WTC11 (cell line): Measurements from ENCODE around the gene CLEC9A. TPM values are rescaled to one million over a fixed set of nuclear protein-coding genes. Genes with fewer than 3 reads are reported as not detected.

Experiments used
- ATAC-seq: fragments of 200-7000 bp; cut with Tn5 transposase; 2 replicates; pipeline ENCODE4 v1.10.0; 2021; ENCODE audit warnings: mild to moderate bottlenecking, moderate library complexity
- CTCF ChIA-PET: fragments of 300-600 bp; sonication (Branson Sonifier 250); formaldehyde crosslinking; loops from one replicate; lab custom pipeline; 2021; ENCODE audit warnings: antibody characterized with exemption; lab: Charles Lee
- POLR2A ChIA-PET: fragments of 350-600 bp; sonication (Branson Sonifier 250); formaldehyde crosslinking; loops from one replicate; lab custom pipeline; 2021; ENCODE audit warnings: antibody characterized with exemption; lab: Charles Lee
- DNase-seq: peaks from one replicate; pipeline ENCODE4 v3.0.0; 2021; ENCODE audit warnings: low spot score
- H3K27ac Mint-ChIP-seq: 2 replicates; pipeline ENCODE4 v1.8.0; 2021; ENCODE audit warnings: mixed read lengths
- H3K27me3 Mint-ChIP-seq: 2 replicates; pipeline ENCODE4 v1.8.0; 2021; ENCODE audit warnings: low read depth, mild to moderate bottlenecking, moderate library complexity, mixed read lengths
- H3K36me3 Mint-ChIP-seq: 2 replicates; pipeline ENCODE4 v1.8.0; 2021; ENCODE audit warnings: mixed read lengths
- H3K4me1 Mint-ChIP-seq: 2 replicates; pipeline ENCODE4 v1.8.0; 2022; ENCODE audit warnings: mixed read lengths
- H3K4me3 Mint-ChIP-seq: 2 replicates; pipeline ENCODE4 v1.8.0; 2021; ENCODE audit warnings: mild to moderate bottlenecking, moderate library complexity, mixed read lengths
- H3K9me3 Mint-ChIP-seq: 2 replicates; pipeline ENCODE4 v1.8.0; 2021; ENCODE audit warnings: mixed read lengths
- ETV6 ChIP-seq: sonication (generic); formaldehyde crosslinking; IDR thresholded peaks from 2 replicates; pipeline ENCODE4 v1.8.1; 2022; ENCODE audit warnings: mild to moderate bottlenecking, missing genetic modification reagents
- HMGA2 ChIP-seq: fragments of 250-450 bp; sonication (Bioruptor Pico); IDR thresholded peaks from 2 replicates; pipeline ENCODE4 v1.4.0; 2021; ENCODE audit warnings: mild to moderate bottlenecking, moderate library complexity
- JAZF1 ChIP-seq: fragments of 250-450 bp; sonication (Bioruptor Pico); IDR thresholded peaks from 2 replicates; pipeline ENCODE4 v1.9.0; 2021; ENCODE audit warnings: moderate library complexity, mild to moderate bottlenecking, inconsistent platforms
- NFYB ChIP-seq: sonication (generic); formaldehyde crosslinking; conservative IDR thresholded peaks from 2 replicates; pipeline ENCODE4 v1.8.0; 2022; ENCODE audit warnings: low read depth, missing genetic modification reagents
- NR3C1 ChIP-seq: sonication (generic); formaldehyde crosslinking; conservative IDR thresholded peaks from 2 replicates; pipeline ENCODE4 v1.8.1; 2023; ENCODE audit warnings: low read depth, mild to moderate bottlenecking, missing genetic modification reagents
- SMAD3 ChIP-seq: sonication (generic); formaldehyde crosslinking; IDR thresholded peaks from 2 replicates; pipeline ENCODE4 v1.8.0; 2022; ENCODE audit warnings: missing genetic modification reagents, mild to moderate bottlenecking, borderline replicate concordance
- TP53 ChIP-seq: sonication (generic); formaldehyde crosslinking; IDR thresholded peaks from 2 replicates; pipeline ENCODE4 v1.8.1; 2023; ENCODE audit warnings: mild to moderate bottlenecking, missing genetic modification reagents
- ZBTB21 ChIP-seq: sonication (generic); formaldehyde crosslinking; IDR thresholded peaks from 2 replicates; pipeline ENCODE4 v1.8.1; 2023; ENCODE audit warnings: mild to moderate bottlenecking, missing genetic modification reagents, borderline replicate concordance
- ZNF219 ChIP-seq: sonication (generic); formaldehyde crosslinking; IDR thresholded peaks from 2 replicates; pipeline ENCODE4 v1.8.0; 2023; ENCODE audit warnings: missing genetic modification reagents, mild to moderate bottlenecking, borderline replicate concordance
- total RNA-seq: library from RNA; stranded (reverse); gene quantifications from 3 replicates; pipeline ENCODE4 v1.2.3, GENCODE V29; 2021
- TF ChIP-seq, protein P1 (sequence below): sonication (generic); formaldehyde crosslinking; IDR thresholded peaks from 2 replicates; pipeline ENCODE4 v1.8.1; 2023; ENCODE audit warnings: mild to moderate bottlenecking, missing genetic modification reagents, moderate library complexity
- TF ChIP-seq, protein P2 (sequence below): sonication (generic); formaldehyde crosslinking; IDR thresholded peaks from 2 replicates; pipeline ENCODE4 v1.8.1; 2023; ENCODE audit warnings: mild to moderate bottlenecking, missing genetic modification reagents, moderate library complexity
- TF ChIP-seq, protein P3 (sequence below): sonication (generic); formaldehyde crosslinking; IDR thresholded peaks from 2 replicates; pipeline ENCODE4 v1.8.1; 2023; ENCODE audit warnings: mild to moderate bottlenecking, missing genetic modification reagents, borderline replicate concordance
- TF ChIP-seq, protein P4 (sequence below): sonication (generic); formaldehyde crosslinking; IDR thresholded peaks from 2 replicates; pipeline ENCODE4 v1.8.0; 2022; ENCODE audit warnings: mild to moderate bottlenecking, missing genetic modification reagents
- TF ChIP-seq, protein P5 (sequence below): sonication (generic); formaldehyde crosslinking; IDR thresholded peaks from 2 replicates; pipeline ENCODE4 v1.8.1; 2022; ENCODE audit warnings: missing genetic modification reagents, borderline replicate concordance
- TF ChIP-seq, protein P6 (sequence below): sonication (generic); formaldehyde crosslinking; IDR thresholded peaks from 2 replicates; pipeline ENCODE4 v1.8.0; 2023; ENCODE audit warnings: mild to moderate bottlenecking, missing genetic modification reagents

Gene CLEC9A
- total RNA-seq, 1 experiment from 2014 or later, result not detected

DNA sequence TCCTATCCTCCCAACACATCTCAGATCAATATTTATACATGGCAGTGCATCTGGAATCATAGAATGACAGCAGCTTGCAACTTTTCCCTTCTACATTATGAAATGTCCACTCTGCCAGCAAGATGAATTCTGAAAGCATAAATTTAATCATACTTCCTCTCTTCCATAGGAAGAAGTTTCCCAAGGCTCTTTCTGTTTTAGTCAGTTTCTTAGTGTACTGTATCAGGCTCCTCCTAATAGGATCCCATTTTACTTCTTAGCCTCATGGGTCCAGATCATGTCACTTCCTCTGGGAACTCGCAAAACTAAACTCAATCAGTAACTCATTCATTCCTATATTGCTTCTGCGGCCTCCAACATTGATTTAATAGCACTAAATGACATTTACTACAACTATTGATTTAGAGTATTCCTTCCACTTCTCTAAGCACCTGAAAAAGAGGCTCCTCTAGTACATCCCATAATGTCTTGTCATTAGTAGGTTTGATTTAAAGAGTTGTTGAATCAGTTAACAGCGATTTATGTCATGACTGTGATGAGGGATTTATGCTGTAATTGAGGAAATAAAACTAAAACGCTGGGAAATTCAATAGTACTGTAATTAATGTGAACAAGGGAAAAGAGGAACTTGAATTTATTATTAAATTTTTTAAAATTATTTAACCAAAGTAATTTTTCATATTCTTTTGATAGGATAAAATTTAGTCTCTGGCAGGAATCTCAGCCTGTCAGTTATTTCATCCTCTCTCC is 64.3 kb downstream of the CLEC9A start (continued):
- TF ChIP-seq, protein P1, sequence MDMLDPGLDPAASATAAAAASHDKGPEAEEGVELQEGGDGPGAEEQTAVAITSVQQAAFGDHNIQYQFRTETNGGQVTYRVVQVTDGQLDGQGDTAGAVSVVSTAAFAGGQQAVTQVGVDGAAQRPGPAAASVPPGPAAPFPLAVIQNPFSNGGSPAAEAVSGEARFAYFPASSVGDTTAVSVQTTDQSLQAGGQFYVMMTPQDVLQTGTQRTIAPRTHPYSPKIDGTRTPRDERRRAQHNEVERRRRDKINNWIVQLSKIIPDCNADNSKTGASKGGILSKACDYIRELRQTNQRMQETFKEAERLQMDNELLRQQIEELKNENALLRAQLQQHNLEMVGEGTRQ (CRISPR knock-in tag), result no peak
- TF ChIP-seq NFYB (CRISPR knock-in tag), result no peak
- TF ChIP-seq ZBTB21, result no peak
- no peak for TF ChIP-seq SMAD3 (CRISPR knock-in tag)
- TF ChIP-seq, protein P2, sequence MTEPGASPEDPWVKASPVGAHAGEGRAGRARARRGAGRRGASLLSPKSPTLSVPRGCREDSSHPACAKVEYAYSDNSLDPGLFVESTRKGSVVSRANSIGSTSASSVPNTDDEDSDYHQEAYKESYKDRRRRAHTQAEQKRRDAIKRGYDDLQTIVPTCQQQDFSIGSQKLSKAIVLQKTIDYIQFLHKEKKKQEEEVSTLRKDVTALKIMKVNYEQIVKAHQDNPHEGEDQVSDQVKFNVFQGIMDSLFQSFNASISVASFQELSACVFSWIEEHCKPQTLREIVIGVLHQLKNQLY (CRISPR knock-in tag), result no peak
- TF ChIP-seq, protein P3, sequence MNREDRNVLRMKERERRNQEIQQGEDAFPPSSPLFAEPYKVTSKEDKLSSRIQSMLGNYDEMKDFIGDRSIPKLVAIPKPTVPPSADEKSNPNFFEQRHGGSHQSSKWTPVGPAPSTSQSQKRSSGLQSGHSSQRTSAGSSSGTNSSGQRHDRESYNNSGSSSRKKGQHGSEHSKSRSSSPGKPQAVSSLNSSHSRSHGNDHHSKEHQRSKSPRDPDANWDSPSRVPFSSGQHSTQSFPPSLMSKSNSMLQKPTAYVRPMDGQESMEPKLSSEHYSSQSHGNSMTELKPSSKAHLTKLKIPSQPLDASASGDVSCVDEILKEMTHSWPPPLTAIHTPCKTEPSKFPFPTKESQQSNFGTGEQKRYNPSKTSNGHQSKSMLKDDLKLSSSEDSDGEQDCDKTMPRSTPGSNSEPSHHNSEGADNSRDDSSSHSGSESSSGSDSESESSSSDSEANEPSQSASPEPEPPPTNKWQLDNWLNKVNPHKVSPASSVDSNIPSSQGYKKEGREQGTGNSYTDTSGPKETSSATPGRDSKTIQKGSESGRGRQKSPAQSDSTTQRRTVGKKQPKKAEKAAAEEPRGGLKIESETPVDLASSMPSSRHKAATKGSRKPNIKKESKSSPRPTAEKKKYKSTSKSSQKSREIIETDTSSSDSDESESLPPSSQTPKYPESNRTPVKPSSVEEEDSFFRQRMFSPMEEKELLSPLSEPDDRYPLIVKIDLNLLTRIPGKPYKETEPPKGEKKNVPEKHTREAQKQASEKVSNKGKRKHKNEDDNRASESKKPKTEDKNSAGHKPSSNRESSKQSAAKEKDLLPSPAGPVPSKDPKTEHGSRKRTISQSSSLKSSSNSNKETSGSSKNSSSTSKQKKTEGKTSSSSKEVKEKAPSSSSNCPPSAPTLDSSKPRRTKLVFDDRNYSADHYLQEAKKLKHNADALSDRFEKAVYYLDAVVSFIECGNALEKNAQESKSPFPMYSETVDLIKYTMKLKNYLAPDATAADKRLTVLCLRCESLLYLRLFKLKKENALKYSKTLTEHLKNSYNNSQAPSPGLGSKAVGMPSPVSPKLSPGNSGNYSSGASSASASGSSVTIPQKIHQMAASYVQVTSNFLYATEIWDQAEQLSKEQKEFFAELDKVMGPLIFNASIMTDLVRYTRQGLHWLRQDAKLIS, result no peak
- TF ChIP-seq ZNF219, result no peak
- no peak for TF ChIP-seq NR3C1 (CRISPR knock-in tag)
- TF ChIP-seq, protein P4, sequence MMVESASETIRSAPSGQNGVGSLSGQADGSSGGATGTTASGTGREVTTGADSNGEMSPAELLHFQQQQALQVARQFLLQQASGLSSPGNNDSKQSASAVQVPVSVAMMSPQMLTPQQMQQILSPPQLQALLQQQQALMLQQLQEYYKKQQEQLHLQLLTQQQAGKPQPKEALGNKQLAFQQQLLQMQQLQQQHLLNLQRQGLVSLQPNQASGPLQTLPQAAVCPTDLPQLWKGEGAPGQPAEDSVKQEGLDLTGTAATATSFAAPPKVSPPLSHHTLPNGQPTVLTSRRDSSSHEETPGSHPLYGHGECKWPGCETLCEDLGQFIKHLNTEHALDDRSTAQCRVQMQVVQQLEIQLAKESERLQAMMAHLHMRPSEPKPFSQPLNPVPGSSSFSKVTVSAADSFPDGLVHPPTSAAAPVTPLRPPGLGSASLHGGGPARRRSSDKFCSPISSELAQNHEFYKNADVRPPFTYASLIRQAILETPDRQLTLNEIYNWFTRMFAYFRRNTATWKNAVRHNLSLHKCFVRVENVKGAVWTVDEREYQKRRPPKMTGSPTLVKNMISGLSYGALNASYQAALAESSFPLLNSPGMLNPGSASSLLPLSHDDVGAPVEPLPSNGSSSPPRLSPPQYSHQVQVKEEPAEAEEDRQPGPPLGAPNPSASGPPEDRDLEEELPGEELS, result no peak
- TF ChIP-seq JAZF1 (CRISPR knock-in tag), result no peak
- no peak for TF ChIP-seq ETV6
- no peak for TF ChIP-seq TP53 (CRISPR knock-in tag)

DNA sequence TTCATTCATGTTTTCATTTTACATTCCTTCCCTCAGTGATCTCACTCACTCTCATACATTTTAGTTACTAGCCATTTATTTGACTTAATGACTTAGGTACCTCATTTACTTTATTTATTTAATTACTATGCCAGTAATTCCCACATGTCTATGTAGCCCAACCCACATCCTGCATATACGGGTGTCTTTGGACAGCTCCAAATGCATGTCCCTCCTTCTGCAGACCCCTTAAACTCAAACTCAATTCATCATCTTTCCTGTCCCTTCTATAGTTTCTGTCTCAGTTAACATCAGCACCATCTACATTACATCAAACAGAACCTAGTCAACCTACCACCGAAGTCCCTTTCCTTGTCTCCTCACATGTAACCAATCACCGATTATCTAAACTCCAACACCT is 65.5 kb downstream of the CLEC9A start:
- Mint-ChIP-seq H3K9me3 (no peaks in the 10 kb centered on the region), H3K27me3 (no peaks in the 10 kb centered on the region), H3K4me1 (peaks cover 12% of the 10 kb centered on the region), H3K36me3 (no peaks in the 10 kb centered on the region), H3K27ac (no peak overlapping the region), H3K4me3 (no peak overlapping the region)
- ChIA-PET POLR2A (interaction anchor here (0.5 kb wide), 1 partner anchor 121 kb away, joined by 7 read pairs; no protein-coding TSS in a partner anchor), CTCF (no interaction called here)
- TF ChIP-seq, protein P5, sequence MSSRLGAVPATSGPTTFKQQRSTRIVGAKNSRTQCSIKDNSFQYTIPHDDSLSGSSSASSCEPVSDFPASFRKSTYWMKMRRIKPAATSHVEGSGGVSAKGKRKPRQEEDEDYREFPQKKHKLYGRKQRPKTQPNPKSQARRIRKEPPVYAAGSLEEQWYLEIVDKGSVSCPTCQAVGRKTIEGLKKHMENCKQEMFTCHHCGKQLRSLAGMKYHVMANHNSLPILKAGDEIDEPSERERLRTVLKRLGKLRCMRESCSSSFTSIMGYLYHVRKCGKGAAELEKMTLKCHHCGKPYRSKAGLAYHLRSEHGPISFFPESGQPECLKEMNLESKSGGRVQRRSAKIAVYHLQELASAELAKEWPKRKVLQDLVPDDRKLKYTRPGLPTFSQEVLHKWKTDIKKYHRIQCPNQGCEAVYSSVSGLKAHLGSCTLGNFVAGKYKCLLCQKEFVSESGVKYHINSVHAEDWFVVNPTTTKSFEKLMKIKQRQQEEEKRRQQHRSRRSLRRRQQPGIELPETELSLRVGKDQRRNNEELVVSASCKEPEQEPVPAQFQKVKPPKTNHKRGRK (CRISPR knock-in tag), result no peak
- TF ChIP-seq HMGA2 (CRISPR knock-in tag), result no peak
- ATAC-seq (no peak), DNase-seq (no peak)

DNA sequence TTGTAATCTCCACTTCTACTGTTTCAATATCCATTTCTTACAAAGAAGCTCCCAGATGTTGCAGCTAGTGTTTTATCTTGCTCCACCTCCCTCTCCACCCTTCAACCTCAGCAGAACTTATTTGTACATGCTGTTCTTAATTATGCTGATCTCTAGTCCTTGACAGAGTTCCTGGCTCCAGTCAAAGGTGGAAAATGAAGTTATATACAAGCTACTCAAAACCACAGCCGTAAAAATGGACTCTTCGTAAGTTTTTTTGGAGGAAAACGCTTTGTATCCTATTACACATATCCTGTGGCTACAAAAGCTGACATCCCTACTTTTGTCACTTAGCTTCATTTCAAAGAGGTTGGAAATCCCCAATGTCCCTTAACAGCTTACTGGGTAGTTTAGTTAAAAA is 67.0 kb downstream of the CLEC9A start:
- DNase-seq, result no peak
- ChIA-PET CTCF (interaction anchor here (0.7 kb wide), 1 partner anchor 610 kb away, joined by 3 read pairs; no protein-coding TSS in a partner anchor), POLR2A (no interaction called here)
- Mint-ChIP-seq H3K27ac (no peak overlapping the region), H3K27me3 (no peaks in the 10 kb centered on the region), H3K9me3 (no peaks in the 10 kb centered on the region), H3K4me1 (peaks cover 12% of the 10 kb centered on the region), H3K36me3 (no peaks in the 10 kb centered on the region), H3K4me3 (no peak overlapping the region)
- no peak for ATAC-seq
- TF ChIP-seq, protein P6, sequence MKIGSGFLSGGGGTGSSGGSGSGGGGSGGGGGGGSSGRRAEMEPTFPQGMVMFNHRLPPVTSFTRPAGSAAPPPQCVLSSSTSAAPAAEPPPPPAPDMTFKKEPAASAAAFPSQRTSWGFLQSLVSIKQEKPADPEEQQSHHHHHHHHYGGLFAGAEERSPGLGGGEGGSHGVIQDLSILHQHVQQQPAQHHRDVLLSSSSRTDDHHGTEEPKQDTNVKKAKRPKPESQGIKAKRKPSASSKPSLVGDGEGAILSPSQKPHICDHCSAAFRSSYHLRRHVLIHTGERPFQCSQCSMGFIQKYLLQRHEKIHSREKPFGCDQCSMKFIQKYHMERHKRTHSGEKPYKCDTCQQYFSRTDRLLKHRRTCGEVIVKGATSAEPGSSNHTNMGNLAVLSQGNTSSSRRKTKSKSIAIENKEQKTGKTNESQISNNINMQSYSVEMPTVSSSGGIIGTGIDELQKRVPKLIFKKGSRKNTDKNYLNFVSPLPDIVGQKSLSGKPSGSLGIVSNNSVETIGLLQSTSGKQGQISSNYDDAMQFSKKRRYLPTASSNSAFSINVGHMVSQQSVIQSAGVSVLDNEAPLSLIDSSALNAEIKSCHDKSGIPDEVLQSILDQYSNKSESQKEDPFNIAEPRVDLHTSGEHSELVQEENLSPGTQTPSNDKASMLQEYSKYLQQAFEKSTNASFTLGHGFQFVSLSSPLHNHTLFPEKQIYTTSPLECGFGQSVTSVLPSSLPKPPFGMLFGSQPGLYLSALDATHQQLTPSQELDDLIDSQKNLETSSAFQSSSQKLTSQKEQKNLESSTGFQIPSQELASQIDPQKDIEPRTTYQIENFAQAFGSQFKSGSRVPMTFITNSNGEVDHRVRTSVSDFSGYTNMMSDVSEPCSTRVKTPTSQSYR (CRISPR knock-in tag), result no peak
